Embryonic facial prominence (tissue), 1 donor: ENCODE data around the gene HPCA.

Experiments used
- DNase-seq: peaks from one replicate; pipeline ENCODE4 v3.0.0-alpha.2; 2016; ENCODE audit errors: extremely low spot score

Gene HPCA

DNA sequence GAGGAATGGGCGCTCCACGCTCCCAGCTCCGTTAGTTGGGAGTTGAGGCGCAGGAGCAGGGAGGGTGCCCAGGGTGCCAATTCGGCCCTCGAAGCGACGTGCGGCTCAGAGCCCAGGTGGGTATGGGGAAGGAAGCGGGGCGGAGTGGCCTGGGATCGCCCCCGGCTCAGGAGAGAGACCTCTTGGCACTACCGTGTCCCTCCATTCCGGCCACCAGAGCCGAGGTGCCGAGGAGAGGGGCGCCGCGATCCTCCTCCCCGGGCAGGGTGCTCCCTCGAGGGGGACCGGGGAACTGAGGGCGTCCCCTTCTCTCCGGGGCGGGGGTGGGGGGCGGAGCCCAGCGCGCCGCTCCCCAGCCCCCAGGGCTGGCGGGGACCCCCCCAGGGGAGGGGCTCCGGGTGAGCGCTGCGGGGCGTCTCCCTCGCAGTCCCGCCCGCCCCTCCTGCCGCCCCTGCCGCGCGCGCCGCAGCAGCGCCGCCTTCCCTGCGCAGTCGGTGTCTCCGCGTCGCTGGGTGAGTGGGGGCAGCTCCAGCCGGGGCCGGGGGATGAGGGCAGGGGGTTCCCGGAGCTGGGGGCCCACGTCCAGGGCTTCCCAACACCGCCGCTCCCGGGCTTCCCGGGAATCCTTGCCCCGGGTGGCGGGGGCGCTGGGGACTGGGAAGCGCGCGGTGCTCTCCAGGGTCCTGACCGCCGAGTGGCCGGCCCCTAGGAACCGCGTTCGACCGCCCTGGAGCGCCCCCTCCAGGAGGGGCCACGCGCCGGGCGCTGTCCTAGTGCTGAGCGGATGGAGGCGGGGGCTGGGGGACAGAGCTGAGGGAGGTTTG, at the start of gene HPCA:
Gene HPCA (plus strand): TSS at position 488 of the 824 bp plus-strand sequence. CDS start 2,408 bp downstream, outside the sequence.
- no peak for DNase-seq

DNA sequence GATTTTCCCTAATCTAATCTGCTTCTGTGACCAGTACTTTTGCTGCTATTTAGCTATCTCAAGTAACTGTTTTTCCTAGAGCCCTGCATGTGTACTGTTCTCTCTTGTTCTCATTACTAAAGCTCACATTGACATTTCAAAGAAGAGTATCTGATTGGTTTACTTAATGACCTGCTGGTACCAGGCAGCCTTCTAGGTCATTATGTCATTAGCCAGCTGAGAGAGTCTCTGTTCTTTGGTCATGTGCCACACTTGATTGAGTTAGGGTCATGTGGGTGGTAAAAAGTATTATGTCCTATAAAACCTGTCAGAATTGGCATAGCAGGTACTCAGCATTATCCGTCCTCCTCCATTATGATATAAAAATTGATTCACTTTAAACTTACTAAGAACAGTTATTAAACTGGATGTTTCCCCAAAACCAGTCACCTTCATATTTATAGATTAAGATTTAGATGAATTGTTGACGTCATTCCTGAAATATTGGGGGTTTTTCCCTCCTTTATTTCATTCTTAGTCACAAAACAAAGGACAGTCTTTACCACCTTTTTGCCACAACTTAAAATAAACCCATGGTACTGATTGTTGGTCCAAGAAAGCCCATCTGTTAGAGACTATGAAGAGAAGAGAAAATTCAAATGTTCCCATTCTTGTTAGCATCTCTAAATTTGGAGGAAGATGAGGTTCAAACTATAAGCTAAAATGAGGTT, 37.8 kb upstream of the HPCA start:
- DNase-seq: no peak

DNA sequence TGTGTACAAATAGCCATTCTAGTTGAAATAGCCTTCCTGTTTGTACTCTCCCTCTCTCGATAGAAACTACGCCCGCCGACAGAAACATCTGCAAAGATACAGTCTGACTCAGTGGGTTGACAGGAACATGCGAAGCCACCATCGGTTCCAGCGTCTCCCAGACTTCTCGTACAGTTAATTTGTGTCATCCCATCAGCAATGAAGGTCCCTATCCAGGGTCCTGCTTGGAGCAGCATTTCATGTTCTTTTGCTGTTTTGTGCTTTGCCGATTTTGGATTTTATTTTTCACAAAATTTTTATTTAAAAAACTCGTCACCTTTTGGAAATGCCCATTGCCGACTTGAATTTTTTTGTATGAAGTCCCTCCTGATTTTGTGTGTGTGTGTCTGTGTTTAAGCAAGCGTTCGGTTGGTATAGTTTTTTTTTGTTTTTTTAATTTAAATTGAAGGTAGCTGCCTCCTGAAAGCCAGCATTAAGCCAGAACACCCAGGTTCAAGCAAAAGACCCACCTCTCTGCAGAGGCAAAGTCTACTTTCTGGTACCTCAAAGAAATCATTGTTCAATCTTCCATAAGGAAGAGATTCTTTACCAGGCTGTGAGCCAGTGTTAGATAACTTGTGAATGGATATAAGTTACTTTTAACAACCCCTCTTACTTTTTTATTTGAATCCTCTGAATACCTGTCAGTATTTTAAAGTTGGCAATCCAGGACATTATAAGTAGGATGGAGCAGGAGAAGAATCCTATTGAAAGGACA, 30.3 kb upstream of the HPCA start:
- no peak for DNase-seq

DNA sequence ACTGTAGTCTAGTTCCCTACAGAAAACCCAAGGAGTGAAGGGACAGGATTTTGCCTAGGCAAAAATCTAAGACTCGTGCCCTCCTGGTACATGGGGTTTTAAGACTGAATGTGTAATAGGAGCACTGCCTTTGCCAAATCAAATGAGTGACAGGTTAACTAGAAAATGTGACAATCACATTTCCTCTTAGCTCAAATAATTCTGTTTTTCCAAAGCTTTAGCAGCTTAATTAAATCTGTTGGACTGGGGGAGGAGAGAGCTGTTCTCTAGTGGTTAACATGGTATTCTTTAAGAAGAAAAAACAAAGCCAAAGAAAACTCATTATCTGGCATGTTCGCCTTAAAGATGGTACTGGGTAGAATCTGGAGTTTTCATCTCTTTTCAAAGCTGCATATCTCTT, 28.2 kb upstream of the HPCA start:
- no peak for DNase-seq

DNA sequence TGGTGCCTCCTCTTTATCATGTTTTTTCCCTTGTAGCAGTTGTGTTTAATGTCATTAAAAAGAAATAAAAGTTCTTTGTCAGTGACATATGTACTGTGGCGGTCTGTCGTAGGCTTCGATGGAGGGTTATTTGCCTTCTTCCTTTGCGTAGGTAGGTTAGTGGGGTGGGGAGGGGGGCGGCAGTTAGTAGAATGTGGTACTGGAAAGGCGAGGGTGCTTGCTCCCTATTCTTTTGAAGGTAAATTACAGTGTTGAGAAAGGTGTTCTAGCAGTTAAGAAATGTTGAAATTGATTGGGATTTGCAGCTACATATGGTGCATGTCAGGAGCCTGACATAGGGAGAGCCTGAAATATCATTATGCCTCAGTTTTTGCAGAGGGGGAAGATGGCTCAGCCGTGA, 27.5 kb upstream of the HPCA start:
- no peak for DNase-seq

DNA sequence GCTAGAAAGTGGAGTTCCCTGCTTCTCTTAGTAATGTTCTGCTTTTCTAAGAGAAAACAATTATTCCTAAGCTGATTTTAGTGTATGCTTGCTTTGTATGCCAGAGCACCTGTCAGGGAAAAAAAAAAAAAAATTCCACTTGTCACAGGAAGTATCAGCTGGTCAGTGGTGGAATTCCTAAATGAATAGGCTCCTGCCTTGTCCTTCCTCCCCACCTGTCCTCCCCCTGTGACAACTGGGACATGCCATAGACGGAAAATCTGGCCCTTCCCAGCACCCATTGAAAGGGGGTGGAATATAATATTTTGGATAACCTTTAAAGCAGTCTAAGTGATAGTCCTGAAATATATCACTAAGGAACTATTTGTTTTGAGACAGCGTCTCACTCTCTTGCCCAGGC, 26.4 kb upstream of the HPCA start:
- no peak for DNase-seq

DNA sequence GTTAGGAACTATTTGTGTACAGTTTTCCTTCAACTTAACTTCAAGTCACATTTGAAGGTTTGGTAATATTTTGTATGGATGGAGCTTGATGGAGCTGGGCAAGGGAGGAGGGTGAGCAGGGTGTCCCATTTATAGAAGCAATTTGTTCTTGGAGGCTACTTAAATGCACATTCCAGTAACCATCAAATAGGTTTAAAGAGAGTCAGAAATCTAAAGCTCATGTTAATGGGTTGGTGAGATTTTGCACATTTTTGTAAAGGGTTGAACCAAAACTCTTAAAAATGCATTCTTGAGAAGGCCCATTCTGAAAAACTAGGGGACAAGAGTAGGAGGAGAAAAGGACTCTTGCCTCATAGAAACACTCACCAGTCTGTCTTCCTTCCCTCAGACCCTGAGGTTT, 25.7 kb upstream of the HPCA start:
- DNase-seq: no peak

DNA sequence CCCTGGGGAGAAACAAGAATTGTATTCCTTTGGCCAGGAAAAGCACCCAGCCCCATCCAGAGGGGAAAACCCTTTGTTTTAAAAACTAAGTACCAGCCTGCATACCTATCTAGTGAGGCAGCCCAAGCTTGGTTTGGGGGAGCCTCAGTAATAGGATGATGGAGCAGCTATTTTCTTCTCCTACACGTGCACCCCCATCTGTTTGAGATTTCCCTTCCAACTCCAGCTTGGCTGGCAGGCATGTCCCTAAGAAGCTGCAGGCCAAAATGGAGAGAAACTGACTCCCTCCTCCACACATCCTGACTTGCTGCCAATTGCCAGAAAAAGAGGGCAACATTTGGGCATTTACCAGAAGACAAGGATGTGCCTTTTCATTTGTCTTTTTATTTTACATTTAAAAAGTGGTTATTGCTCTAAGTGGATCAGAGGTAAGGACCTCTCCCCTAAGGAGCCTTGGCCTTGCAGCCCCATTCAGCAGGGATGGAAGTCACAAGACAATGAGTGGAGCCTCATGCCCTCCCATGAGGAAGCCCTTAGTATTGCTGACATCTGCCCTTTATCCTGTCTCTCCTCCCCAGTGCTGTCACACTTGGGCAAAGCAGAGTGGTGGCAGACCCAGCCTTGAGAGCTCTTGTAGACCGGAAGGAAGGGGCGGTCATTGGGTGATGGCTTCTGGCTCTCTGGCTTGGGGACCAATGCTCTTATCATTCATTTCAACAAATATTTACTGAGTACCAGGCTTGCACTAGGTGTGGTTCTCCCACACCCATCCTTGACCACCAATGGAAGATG, 24.2 kb upstream of the HPCA start:
- DNase-seq: no peak

DNA sequence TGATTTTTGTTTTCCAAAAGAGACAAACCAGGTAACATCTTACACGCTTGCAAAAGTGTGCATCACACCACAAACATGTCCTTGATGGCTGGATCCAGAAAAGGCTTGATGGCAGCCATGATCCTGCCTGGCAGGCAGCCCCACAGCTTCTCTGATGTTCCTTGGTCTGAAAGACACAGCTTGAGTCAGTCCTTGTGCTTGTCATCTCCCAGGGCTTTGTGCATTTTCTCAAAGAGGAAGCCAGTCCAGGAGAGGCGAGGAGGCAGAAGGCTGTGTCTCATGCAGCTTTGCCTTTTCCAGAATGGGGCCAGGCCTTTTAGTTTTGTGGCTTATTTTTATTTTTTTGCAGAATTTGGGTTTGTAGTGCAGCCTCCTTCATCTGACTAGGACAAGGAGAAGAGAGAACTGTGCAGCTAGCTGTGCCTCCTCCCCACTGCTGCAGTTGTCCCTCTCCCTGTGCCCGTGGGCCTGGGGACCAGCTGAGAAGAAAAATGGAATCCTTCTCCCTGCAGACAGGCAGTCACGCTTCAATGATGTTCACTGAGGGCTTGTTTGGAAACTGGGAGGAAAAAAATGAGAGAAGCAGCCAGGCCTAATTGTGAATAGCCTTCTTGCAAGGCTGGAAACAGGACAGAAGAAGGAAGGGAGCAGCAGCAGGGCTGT, 22.9 kb upstream of the HPCA start:
- DNase-seq: no peak

DNA sequence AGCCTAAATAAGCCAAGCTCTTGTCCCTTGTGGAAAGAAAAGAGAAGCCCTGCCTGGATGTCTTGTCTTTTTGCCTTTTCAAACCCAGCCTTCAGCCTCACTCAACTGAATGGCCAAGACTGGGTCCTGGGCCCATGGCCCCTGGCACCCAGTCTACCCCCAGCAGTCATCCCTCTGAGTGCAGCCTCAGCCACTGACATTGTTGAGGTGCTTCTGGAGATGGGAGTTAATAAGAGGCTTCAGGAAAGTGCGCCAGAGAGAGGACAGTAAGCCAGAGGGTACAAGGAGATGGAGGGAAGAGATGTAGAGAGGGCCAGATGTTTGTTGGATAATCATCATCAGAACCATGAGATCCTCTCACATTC, 22.4 kb upstream of the HPCA start:
- DNase-seq: no peak

DNA sequence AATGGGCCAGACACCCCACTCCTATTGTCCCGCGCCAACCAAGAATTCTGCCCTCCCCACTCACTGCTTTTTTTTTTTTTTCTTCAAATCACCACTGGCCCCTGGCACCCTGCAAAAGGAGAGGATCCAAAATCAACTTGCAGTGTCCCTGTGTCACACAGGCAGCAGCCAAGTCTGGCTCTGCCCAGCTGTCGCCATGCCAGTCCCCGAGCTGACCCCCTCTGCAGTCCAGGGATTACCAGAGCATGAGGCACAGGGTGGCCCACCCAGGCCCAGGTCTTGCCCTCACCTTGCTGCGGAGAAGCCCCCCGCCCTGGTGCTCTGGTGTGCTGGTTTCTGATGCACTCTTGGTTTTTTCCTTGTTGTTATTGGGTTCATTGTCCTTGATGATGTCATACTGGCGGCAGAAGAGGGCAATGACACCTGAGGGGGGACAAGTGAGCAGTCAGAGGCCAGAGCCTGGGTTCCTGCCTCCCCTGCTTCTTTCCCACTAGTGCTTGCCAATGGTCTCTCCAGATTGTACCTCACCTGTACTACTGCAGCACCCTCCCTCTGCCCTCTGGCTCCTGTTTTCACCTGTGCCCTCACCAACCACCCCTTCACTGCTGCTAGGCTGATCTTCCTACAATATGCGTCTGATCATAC, 21.8 kb upstream of the HPCA start:
- DNase-seq: no peak

DNA sequence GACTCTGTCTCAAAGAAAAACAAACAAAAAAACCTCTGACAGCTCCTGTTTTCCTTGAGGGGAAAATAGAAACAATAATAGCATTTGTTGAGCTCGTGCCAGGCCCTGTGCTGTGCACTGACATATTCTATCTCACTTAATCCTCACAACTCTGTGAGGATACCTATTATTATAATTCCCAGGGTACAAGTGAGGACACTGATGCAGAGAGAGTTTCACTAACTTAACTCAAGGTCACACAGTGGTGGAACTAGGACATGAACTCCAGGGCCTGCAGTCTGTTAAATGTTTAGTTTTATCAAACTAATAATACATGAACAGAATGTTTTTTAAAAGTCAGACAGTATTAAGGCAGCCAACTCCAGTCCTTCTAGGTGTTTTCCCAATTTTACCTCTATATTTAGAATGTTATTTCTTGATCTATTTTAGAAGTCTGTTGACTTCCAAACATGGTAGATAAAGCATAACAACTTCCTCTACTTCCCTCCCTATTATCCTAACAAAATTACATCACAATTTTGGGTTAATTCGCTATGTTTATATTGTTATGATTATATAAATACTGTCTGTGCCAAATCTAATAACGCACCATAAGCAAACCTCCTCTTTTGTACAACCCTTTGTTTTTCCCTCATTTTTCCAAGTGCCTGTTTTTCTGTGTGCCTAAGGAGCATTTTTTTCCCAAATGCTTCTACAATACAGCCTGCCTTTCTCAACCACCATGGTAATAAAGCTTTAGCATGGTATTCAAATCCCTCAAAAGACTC, 20.5 kb upstream of the HPCA start:
- no peak for DNase-seq

DNA sequence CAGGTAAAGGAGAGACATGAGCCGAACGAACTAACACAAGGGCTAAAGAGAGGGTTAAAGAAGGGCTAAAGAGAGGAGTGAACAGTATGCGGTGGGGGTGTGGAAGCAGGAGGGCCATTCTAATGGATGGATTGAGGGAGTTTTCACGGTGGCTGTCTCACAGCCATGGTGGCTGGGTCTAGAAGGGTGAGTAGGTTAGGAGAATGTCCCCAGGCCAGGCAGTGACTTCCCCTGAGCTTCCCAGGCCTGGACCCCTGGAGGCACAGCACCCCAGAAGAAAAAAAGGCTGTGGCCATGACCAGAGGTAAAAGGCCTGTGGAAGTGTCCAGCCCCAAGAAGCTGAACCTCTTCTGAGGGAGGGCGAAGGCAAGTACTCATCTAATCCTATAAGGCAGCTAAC, 19.1 kb upstream of the HPCA start:
- DNase-seq: no peak

DNA sequence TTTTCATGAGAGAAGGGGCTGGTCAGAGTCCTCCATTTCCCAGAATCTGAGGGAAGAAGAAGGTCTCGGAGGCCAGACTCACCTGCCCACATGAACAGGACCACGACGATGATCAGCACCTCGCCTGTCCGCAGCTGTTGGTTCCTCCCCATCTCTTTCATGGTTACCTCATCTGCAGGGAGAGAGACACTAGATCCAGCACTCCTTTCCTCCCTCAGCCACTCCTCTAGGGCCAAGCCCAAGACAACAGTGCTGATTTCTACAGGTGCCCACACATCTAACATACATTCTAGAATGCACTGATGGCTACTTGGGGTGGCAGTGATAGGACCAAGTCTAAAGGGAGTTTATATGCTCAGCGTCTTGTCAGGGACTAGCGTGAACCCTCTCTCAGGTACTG, 18.6 kb upstream of the HPCA start:
- DNase-seq: no peak

DNA sequence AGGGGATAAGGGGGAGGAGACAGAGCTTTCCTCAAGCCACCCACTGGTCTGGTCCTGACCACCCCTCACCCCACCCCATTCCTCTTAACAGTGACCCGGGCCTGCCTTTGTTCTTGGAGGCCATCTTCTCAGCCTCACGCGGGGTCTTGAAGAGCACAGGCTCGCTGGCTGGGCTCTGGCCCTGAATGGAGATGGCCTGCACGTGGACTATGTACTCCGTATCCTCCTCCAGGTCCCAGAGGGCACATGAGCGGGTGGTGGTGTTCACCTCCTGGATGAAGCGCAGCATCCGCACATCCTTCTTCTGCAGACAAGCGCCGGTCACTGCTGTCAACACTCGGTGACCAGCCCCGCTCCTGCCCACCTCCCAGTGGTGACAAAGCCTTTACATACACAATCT, 18.2 kb upstream of the HPCA start:
- no peak for DNase-seq

DNA sequence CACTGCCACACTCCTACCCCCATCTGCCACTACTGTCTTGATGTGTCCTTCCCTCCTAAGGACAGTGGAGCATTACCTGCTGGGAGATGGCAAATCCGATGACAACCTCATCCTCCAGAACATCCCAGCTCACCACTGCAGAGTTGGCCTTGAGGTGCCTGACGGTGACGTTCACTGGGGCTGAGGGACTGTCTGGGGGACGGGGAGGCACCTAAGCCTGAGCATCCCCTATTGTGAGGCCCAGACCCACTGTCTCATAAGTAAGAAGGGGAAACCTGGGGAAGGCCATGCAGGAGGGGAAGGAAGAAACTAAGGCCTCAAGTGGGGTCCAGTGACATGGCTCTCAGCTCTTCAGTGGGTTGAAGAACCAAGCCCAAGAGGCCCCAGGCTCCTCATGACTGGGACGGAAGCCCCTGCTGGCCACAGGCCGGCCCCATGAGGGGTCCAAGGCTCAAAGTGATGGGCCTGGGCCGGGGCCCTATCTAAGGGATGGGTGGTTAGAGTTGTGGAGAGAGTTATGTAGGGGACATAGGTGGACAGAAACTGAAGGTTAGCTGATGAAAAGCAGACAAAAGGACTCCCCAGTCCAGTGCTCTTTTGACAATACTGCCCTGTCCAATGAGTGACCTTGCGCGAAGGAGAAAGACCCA, 17.4 kb upstream of the HPCA start:
- DNase-seq: no peak

DNA sequence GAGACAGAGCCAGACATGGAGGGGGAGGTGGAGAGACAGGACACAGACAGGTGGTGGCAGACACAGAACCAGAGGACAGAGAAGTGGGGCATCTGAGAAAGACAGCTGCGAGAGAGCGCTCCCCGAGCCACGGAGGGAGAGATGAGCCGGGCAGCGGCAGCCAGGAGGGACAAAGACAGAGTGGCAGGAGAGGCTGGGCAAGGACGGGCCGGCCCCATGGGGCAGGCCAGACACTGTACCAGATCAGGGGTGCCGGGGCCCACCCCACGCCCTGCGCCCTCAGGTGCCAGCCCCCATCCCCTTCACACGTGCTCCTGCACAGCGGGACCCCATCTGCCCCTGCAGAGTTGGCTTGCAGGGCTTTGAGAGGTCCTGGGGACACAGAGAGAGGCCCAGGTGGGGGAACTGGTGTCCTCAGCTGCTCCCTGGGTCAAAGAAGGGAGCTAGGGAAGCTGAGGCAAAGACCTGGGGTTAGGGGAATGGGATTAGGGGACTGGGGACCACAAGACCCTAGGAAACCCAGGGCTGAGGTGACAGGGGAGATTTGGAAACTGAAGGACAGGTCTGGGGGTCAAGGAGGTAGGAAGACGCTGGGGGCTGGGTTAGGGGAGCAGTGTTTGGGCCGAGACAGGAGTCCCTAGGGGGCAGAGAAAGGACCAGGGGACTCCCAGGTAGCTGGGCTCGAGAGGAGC, 16.2 kb upstream of the HPCA start:
- no peak for DNase-seq

DNA sequence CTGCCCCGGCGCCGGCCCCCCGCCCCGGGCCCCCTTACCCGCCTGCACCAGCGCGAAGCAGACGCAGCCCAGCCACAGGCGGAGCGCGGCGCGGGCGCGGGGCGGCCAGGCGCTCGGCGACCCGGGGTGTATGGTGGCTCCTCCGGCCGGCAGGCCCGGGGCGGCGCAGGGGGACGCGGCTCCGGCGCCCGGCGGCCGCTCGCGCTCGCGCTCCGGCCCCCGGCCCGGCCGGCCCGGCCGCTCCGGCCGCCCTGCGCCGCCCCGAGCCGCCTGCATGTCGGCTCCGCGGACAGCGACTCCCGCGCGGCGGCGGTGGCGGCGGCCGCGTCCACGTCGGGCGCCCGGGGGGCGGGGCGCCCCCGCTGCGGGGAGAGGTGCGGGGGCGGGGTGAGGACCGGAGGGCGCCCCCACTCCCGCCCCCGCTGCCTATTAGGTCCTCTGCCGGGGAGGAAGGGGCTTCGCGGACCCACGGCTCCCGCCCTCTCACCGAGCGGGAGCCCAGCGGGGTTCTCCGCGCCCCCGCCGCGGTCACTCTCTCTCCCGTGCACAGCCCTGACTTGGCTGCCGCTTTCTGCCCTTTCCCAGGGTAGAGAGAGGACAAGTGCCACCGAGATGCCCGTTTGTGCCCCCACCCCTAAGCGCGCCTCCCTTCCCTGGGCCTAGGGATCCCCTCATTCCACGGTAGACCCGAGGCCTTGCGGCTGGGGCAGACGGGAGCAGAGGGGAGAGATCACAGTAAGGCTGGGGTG, 15.5 kb upstream of the HPCA start, which contains the start of gene FNDC5:
Gene FNDC5 (minus strand): TSS at position 298 of the 749 bp plus-strand sequence.
- DNase-seq: no peak
